ENCODE data around the gene RNF150.

DNA sequence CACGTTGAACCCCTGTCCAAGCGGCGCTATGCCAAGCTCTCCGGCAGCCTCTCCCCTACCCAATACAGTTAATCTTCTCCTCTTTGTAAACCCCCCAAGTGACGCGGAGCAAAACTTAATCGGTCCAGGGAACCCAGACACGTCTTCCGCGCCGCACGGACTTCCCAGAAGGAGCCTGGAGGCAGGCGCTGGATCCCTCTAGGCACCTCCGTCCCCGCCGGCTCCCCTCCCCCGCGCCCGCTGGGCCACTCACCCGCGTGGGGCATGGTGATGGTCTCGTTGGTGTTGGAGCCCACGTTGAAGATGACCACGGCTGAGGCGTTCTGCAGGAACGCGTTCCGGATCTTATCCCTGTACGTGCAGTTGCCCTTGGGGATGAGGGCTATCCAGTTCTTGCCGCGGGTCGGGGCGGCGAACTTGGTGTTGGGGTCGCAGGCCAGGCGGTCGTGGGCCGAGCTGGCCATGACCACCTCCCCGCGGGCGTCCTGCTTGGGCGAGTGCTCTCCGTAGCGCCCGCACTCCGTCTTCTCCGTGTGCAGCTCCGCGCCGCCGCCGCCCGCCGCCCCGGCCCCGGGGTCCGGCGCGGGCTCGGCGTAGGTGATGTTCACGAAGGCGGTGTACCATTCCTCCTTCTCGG is 1.1 kb downstream of the RNF150 start:
- TF ChIP-seq, protein P1, sequence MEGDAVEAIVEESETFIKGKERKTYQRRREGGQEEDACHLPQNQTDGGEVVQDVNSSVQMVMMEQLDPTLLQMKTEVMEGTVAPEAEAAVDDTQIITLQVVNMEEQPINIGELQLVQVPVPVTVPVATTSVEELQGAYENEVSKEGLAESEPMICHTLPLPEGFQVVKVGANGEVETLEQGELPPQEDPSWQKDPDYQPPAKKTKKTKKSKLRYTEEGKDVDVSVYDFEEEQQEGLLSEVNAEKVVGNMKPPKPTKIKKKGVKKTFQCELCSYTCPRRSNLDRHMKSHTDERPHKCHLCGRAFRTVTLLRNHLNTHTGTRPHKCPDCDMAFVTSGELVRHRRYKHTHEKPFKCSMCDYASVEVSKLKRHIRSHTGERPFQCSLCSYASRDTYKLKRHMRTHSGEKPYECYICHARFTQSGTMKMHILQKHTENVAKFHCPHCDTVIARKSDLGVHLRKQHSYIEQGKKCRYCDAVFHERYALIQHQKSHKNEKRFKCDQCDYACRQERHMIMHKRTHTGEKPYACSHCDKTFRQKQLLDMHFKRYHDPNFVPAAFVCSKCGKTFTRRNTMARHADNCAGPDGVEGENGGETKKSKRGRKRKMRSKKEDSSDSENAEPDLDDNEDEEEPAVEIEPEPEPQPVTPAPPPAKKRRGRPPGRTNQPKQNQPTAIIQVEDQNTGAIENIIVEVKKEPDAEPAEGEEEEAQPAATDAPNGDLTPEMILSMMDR (IDR thresholded peaks at IDR 0.05; ENCODE audit: poor library complexity): no peak
- TF ChIP-seq EZH2 (IDR thresholded peaks at IDR 0.05; ENCODE audit: borderline replicate concordance): peak; percentile 20
